Epithelial cell of esophagus (primary cell): ENCODE results near the gene SRSF4.

Experiments
- DNase-seq: peaks from one replicate; pipeline ENCODE4 v3.0.0; 2010; ENCODE audit warnings: low read depth
- H3K4me3 ChIP-seq: 2 replicates; pipeline ENCODE4 v1.5.1; 2011; ENCODE audit warnings: mild to moderate bottlenecking, low read length, control low read depth
- CTCF ChIP-seq: IDR thresholded peaks from 2 replicates; pipeline ENCODE4 v1.5.1; 2011; ENCODE audit warnings: low read depth, mild to moderate bottlenecking, low read length, control low read depth, inconsistent platforms; ENCODE audit not compliant: insufficient read depth; ENCODE audit errors: missing control alignments

Gene SRSF4

GRCh38 chr1:29193879-29194455 lies 12.3 kb upstream of the SRSF4 start:
- TF ChIP-seq CTCF = no peak
- DNase-seq = no peak
- H3K4me3 ChIP-seq = no peak overlapping the region

GRCh38 chr1:29190718-29191117 lies 9.0 kb upstream of the SRSF4 start:
- no peak overlapping the region for H3K4me3 ChIP-seq
- no peak for DNase-seq
- TF ChIP-seq CTCF = no peak

- TF ChIP-seq CTCF = no peak
- H3K4me3 ChIP-seq = no peak overlapping the region
- DNase-seq = no peak
Observed at GRCh38 chr1:29186707-29187106, 5.0 kb upstream of the SRSF4 start.

- no peak for TF ChIP-seq CTCF
- no peak overlapping the region for H3K4me3 ChIP-seq
- DNase-seq = peak; percentile 76
Observed at GRCh38 chr1:29186252-29186651, 4.6 kb upstream of the SRSF4 start.

- no peak for DNase-seq
- no peak overlapping the region for H3K4me3 ChIP-seq
- TF ChIP-seq CTCF = no peak
Observed at GRCh38 chr1:29183287-29183686, 1.6 kb upstream of the SRSF4 start.

- no peak for TF ChIP-seq CTCF
- peak; percentile 31 for DNase-seq
- H3K4me3 ChIP-seq = peak overlapping the region; percentile 65
Observed at GRCh38 chr1:29180497-29181412, 945 bp downstream of the SRSF4 start.
